GM10847 (cell line): ENCODE data around the gene TCEANC2.

Source experiments
- POLR2A ChIP-seq: IDR thresholded peaks from 2 replicates; pipeline ENCODE4 v1.6.1; 2011; ENCODE audit not compliant: insufficient read length; ENCODE audit errors: extremely low read depth

TCEANC2 gene

DNA sequence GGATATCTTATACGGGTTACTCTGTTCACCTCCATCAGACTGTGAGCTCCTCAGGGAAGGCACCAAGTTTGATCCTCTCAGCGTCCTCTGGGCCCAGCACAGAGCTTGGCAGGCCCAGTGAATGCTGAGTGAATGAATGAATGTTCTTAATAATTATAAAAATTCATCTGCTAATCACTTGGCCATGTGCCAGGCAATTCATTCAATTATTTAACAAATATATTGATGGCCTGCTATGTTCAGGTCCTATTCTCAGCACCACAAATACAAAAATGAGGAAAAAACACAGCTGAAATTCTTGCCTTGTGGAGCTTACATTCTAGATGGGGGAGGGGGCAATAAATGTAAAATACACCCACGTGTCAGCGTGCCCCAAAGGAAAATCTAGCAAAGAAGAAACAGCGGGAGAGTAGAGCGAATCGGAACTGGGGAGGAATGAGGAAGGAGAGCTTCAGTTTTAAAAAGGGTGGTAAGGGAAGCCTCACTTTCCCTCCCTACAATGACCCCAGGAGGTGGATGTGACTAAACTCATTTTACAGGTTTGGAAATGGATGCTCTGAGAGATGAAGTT lies 83.6 kb downstream of the TCEANC2 start:
- TF ChIP-seq POLR2A, result no peak

DNA sequence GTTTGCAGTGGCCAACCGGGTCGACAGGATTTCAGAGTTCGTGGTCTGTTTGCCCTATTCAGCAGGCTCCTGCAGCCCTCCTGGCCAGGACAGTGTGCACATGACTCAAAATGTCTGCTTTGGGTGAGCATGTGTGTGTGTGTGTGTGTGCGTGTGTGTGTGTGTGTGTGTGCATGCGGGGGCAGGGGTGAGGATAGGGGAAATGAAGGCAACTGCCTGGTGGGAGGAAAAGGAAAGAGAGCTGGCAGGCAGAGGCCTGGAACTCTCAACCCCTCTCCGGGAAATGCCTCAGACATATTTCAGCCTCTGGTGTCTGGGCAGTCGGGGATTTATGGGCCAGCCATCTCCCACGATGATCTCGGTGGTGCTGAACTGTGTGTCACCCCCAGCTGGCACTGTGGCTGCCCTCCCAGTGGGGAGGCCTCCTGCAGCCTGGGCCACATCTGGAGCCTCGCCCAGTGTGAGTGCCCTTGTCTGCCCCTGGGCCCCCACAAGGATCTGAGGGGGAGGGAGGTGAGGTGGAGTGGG lies 84.2 kb downstream of the TCEANC2 start:
- TF ChIP-seq POLR2A, result no peak

GRCh38 chr1:54138994-54139393 lies 85.6 kb downstream of the TCEANC2 start:
- TF ChIP-seq POLR2A, result no peak

DNA sequence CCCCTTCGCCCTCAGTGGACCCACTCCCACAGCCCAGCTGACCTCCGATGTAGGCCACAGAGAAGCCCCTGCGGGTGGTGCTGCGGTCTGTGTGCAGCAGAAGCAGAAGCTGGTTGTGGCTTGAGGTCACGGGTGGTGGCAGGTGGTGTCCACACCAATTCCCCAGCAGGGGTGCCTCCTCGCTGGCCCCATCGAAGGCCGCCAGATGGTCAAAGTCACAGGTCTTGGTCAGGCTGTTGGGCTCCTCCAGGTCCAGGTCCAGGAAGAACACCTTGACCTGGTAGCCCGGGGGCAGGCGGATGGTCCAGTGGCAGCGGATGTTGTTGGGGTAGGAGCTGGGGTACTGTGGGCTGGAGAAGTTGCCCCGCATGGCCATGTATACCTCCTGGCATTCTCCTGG lies 86.3 kb downstream of the TCEANC2 start:
- no peak for TF ChIP-seq POLR2A

- no peak for TF ChIP-seq POLR2A
Observed at GRCh38 chr1:54142146-54142900, 88.9 kb downstream of the TCEANC2 start.

DNA sequence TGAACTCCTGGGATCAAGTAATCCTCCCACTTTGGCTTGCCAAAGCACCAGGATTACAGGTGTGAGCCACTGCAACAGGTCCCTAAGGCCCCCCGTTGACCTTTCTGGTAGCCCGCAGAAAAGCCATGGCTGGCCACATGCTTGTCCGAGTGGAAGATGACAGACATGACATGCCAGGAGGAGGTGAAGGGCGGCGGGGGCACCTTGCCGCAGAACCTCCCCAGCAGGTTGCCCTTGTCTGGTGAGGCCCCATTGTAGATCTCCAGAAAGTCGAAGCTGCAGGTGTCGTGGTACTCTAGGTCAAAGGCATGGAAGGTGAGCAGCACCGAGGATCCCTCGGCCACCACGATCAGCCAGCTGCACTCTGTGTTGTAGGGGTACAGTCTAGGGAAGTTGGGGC lies 91.0 kb downstream of the TCEANC2 start:
- no peak for TF ChIP-seq POLR2A

DNA sequence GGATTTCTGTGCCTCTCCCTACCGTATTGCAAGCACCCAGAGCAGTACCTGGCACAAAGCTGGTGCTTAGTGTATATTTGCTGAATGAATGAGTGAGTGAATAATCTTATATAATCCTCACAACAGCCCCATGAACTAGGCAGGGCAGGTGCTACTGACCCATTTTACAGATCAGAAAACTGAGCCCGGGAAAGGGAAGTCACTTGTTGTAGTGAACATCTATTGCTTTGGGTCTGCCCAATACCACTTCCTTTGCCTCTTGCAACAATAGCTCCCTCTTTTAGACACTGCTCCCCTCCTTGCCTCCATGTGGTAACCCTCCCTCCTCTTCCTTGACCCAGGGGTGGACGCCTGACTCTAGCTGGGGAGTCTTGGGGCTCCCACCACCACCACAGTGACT lies 96.3 kb downstream of the TCEANC2 start:
- no peak for TF ChIP-seq POLR2A

- TF ChIP-seq POLR2A, result no peak
Observed at GRCh38 chr1:54151013-54151412, 97.6 kb downstream of the TCEANC2 start.

- no peak for TF ChIP-seq POLR2A
Observed at GRCh38 chr1:54152696-54153095, 99.3 kb downstream of the TCEANC2 start, which contains the start of gene CDCP2. TSS of gene CDCP2 (minus strand) at chr1:54153000. CDS start at chr1:54152922, 78 bp downstream.

DNA sequence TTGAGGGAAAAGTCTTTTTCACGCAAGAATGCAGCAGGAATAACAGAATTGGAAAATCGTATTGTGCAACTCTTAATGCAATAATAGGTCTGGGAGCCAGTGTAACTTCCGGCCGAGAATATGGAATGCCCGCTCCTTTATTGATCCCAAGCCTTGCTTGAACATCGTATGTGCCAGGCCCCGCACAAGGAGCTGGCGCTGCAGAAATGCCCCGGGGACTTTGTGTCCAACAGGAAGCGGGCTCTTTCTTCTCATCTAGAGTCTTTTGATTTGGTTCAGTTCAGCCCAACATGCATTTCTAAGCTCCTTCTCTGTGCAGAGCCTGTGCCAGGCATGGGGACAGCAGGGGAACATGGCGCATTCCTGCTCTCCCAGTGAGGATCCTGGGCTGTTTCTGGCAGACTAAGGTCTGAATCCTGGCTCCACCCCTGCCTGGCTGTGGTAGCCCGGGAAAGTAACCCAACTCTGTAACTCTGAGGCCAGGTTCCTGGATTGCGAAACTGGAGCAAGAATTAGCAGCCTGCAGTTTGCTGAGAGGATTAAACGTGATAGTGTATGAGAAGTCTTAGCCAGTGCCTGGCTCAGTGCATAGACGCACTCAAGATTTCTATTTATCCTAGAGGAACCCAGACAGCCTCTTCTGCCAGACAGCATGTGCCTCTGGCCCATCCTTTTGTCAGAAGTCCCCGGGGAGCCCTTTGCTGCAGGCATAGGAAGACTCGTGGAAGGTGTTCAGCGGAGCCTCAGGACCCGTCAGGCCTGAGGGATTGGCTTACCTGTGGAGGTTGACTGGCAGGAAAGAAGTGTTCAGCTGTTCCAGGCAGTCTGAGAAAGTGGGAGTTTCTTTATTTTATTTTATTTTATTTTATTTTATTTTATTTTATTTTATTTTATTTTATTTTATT lies 100.4 kb downstream of the TCEANC2 start:
- no peak for TF ChIP-seq POLR2A
